NCI-H1105 (cell line): ENCODE data around the gene DNAJC6.

ENCODE experiments used
- DNase-seq: peaks from one replicate; lab custom pipeline; 2025; lab: John Stamatoyannopoulos, UW

The DNAJC6 gene

GRCh38 chr1:65292861-65293593 lies 16.3 kb upstream of the DNAJC6 start:
- DNase-seq = no peak

- no peak for DNase-seq
Measured at GRCh38 chr1:65297706-65298105, 11.6 kb upstream of the DNAJC6 start.

DNA sequence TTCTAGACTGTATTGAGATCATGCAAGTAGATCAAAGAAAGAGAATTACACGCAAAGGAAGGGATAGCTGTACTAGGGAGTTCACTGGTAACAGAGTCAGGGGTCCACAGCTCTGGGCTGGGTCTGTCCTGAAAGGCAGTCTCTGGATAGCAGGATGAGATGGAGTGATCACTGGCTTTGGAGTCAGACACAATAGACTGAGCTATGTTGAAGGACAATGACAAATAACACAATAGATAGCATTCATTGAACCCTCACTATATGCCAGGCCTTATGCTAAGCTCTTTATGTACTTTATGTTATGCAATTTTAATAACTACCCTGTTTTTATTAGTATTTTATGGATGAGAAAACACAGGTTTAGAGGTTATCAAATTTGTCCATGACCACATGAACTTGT lies 10.0 kb upstream of the DNAJC6 start:
- no peak for DNase-seq

DNA sequence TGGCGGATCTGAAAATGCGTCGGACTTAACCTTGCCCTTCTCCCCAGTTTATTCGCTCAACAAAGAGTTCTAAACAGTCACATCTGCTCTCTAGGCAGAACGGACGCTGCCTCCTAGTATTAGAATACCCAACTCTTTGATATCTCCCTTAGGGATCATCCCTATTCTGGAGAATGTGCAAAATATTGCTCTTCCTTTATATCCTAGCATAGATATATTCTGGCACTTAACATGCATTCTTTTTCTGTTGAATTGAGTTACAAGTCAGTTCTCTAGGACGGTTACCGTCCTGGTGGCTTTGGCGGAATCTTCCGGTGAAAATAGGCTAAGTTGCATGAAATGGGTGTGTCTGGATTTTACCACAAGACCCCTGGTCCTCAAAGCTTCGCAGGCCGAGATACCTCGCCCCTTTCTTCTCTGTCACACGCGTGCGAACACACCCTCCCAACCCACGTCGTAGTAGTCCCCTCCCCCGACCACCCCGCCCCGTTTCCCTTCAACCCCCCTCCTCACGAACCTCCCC lies 501 bp upstream of the DNAJC6 start:
- DNase-seq = no peak

- peak; percentile 90 for DNase-seq
Measured at GRCh38 chr1:65310078-65310587, 790 bp downstream of the DNAJC6 start.

DNA sequence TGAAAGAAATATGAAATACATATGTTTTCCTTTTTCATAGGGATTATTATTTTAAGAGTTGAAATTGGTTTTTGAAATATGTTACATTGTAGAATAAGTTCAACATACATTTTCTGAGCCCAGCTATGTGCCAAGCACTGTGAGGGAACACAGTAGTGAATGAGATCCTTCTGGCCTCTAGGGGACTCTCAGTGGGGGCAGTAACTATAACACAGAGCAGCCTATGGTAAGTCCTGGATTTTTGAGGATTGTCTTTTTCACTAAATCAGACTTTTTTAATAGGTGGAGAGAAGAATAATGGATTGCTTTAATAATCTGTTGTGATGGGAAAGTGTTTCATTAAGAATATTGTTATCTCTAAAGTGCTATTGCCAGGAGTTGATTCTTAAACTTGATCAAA lies 2.4 kb downstream of the DNAJC6 start:
- no peak for DNase-seq

DNA sequence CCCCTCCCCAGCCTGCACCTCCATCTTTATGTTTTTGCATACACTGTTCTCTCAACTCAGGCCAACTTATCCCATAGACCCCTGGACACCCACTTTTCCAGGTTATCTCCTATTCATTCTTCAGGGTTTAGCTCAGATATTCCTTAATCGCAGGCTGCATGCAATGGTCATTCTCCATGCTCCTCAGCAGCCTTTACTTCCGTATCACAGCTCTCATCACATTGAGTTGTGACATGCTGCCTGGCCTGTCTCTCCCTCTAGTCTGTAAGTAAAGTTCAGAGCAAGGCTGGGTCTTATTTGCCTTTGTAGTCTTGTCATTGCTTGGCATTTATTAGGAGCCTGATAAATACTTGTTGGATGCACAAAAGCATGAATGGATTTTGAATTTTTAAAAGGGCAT lies 6.9 kb downstream of the DNAJC6 start:
- DNase-seq = no peak

- DNase-seq = no peak
Measured at GRCh38 chr1:65317866-65318653, 8.7 kb downstream of the DNAJC6 start.

DNA sequence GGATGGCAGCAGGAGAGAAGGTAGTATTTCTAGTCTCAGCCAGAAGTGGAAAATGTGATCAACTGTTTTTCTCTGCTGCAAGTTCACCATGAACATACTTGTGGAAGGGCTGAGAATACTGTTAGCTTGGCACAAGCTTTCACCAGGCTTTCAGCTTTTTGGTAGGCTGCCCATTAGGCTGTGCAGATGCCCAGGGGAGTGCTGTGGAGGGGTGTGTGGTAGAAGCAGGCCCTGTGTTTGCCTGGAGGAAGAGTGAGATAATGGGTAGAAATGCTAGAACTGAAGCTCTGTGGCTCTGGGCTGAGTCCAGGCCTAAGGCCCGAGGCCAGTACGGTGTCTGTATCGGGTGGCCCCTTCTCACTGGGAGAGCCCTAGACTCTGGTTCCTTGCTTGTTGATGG lies 9.8 kb downstream of the DNAJC6 start:
- DNase-seq = no peak

DNA sequence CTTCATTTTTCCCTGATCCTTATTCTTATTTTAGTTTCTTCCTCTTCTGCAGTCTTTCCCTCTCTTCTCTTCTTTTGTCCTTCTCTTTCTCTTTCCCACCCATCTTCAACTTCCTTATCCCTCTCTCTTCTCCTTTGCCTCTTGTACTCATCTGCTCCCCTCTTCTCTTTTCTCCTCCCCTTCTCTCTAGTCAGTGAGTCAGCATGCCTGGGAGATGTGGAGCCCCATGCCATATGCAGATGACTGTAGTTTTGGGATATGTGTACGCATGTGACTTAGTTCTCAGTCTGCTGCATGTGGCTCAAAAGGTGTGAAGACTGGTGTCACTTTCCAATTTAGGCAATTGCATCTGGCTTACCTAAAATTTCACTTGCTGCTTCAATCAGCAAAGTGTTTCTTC lies 10.4 kb downstream of the DNAJC6 start:
- no peak for DNase-seq

GRCh38 chr1:65321879-65322278 lies 12.5 kb downstream of the DNAJC6 start:
- DNase-seq = no peak

- no peak for DNase-seq
Measured at GRCh38 chr1:65323246-65323645, 13.9 kb downstream of the DNAJC6 start.

DNA sequence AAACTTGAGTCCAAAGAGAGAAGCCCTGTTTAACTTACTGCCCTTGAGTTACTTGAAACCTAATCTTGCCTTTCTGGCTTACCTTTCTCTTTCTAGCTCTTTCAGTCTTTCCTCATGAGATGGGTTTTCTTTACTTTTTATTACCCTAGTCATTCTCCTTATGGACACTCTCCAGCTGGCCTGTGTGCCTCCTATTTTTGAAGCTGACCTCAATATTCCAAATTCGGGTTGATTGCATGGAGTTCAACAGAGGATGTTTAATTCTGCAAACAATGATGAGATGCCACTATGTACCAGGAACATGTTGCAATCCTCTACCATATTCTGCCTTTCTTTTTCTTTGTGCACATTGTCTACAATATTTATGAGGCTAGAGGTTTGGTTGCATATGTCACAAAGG lies 20.7 kb downstream of the DNAJC6 start:
- no peak for DNase-seq

DNA sequence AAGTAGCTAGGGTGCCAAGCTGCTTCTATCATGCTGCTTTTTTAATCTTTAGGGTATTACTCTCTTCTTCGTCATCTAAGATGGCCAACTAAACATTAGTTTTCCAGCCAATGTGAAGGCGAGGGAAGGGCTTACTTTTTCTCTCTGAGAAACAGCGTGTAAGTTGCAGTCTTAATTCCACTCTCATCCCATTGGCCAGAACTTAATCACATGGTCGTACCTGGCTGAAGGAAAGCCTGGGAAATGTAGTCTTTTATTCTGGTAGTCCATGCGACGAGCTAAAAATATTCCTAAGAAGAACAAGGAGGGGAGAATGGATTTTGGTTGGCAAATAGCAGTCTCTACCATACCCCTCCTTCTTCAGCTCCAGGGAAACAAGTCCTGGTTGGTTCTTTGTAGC lies 21.5 kb downstream of the DNAJC6 start:
- no peak for DNase-seq

- DNase-seq = no peak
Measured at GRCh38 chr1:65332821-65333220, 23.5 kb downstream of the DNAJC6 start.

GRCh38 chr1:65334081-65334480 lies 24.7 kb downstream of the DNAJC6 start:
- DNase-seq = no peak

GRCh38 chr1:65339866-65340468 lies 30.6 kb downstream of the DNAJC6 start:
- DNase-seq = no peak

GRCh38 chr1:65341381-65341780 lies 32.0 kb downstream of the DNAJC6 start:
- peak; percentile 63 for DNase-seq

DNA sequence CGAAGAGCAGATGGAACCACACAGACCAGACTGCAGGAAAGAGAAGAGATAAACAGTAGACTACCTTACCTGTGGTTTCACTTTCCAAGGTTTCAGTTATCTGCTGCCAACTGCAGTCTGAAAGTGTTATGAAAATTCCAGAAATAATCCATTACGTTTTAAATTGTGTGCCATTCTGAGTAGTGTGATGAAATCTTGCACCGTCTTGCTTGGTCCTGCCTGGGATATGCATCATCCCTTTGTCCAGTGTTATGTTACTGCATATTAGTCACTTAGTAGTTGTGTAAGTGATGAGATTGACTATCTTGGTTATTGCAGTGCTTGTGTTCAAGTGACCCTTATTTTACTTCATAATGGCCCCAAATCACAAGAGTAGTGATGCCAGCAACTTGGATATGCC lies 33.9 kb downstream of the DNAJC6 start:
- no peak for DNase-seq

DNA sequence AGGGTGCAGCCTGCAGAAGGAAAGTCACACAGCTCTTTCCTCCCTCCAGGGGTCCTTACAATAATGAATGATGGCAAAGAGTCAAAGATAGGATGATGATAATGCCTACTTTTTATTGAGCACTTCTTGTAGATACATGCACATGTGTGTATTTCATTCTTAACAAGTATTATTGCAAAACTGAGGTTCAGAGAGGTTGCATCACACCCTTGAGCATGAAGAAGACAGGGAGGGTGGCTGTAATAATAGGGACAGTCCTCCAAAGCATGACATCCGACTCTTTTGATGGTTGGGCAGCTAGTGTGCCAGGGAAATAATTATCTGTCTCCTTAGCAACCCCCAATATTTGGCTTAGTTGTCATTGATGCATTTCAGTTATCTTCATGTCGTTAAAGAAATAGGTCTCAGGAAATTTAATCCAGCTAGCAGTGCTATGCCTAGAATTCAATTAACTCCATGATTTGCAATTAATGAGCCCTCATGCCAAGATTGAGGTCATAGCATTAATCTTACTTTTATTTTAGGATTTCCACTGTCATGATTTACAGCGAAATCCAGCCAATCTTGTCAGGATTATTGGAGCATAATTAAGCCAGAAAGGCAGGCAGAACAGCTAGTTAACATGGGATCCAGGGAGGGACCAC lies 35.0 kb downstream of the DNAJC6 start:
- DNase-seq = no peak

DNA sequence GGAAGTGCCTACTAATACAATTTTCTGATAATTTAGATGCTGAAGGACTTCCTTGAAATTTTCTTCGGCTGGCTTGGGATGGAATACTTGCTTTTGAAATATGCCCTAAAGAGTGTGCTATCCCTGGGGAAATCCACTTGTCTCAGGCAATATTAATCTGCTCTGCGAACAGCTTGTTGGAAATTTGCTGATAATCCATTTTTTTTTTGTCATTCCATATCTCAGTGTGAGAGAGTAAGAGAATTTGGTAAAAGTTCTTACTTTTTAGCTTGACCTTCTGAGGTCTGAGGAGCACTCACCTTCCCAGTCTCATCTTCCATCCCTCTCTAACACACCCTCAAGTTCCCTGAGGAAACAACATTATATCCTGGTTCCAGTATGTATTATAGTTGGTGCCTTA lies 36.8 kb downstream of the DNAJC6 start:
- no peak for DNase-seq

- DNase-seq = no peak
Measured at GRCh38 chr1:65355031-65355712, 45.8 kb downstream of the DNAJC6 start.
